Tibial artery (tissue), 4 donors: ENCODE measurements around the gene SLC43A3.

Experiments used
- DNase-seq, 2 donors: peaks; one replicate each; pipeline ENCODE4 v3.0.0-alpha.2; 2019
- H3K27ac ChIP-seq, 2 donors: fragments of 200-600 bp; sonication (generic) in 1 of 2; 1 replicate in 1 of 2; 2 replicates in 1 of 2; pipeline ENCODE4 v1.5.1; 2018 to 2019; ENCODE audit warnings: mild to moderate bottlenecking in 1 of 2
- H3K27me3 ChIP-seq, 2 donors: fragments of 200-600 bp; sonication (generic) in 1 of 2; one replicate each; pipeline versions ENCODE4 v1.5.1 to v1.6.0; 2016 to 2019
- H3K36me3 ChIP-seq, 3 donors: fragments of 200-600 bp; sonication (generic) in 2 of 3; one replicate each; pipeline ENCODE4 v1.5.1; 2016 to 2019; ENCODE audit warnings: mild to moderate bottlenecking in 2 of 3
- H3K4me1 ChIP-seq, 4 donors: fragments of 200-600 bp; sonication (generic) in 2 of 4; 1 replicate in 3 of 4; 2 replicates in 1 of 4; pipeline ENCODE4 v1.5.1; 2016 to 2019
- H3K4me3 ChIP-seq, 2 donors: fragments of 200-600 bp; sonication (generic) in 1 of 2; 1 replicate in 1 of 2; 2 replicates in 1 of 2; pipeline ENCODE4 v1.5.1; 2018 to 2019; ENCODE audit warnings: mild to moderate bottlenecking in 2 of 2
- H3K9me3 ChIP-seq, 3 donors: fragments of 200-600 bp; sonication (generic) in 1 of 3; one replicate each; pipeline ENCODE4 v1.5.1; 2016 to 2019
- CTCF ChIP-seq, 2 experiments: fragments of 200-600 bp in 1 of 2; fragments of 450-650 bp in 1 of 2; IDR thresholded peaks; one replicate each; pipeline ENCODE4 v1.5.1; 2017 to 2019; ENCODE audit warnings: antibody characterized with exemption in 2 of 2, mild to moderate bottlenecking in 1 of 2, moderate library complexity in 1 of 2
- intact Hi-C: fragments of 100-400 bp; cut with DNase I; formaldehyde crosslinking; loops from one replicate; pipeline ENCODE4 v1.15.0; 2023; ENCODE audit warnings: low total_unique reads

Gene SLC43A3

GRCh38 chr11:57379732-57380131, 47.2 kb downstream of the SLC43A3 start:
- Histone ChIP-seq H3K4me1 (no peaks in the 10 kb centered on the region), H3K4me3 (no peak overlapping the region), H3K27me3 (peaks cover 0 to 29% of the 10 kb centered on the region in 2 donors), H3K9me3 (no peaks in the 10 kb centered on the region), H3K27ac (no peak overlapping the region), H3K36me3 (no peaks in the 10 kb centered on the region)
- DNase-seq = no peak
- intact Hi-C loops = no loop called here
- no peak for TF ChIP-seq CTCF (IDR thresholded peaks at IDR 0.05)

DNA sequence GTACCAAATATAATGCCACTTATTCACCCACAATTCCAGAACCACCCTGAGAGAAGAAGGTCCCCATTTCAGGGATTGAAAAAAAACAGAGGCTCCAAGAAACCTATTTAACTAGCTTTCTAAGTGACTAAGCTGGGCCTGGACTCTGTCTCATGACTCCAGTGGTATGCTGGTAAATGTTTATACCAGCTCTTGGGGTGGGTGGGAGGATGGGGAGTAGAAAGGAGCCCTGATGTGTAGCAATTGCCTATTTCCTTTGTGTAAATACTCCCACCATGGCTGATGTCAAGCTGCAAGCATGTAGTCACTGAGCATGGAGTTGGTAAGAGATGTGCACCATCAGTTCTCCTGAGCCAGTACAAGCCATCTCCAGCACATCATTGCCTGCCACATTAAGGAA, 48.7 kb downstream of the SLC43A3 start:
- no peak for DNase-seq
- no peak overlapping the region for H3K27ac ChIP-seq
- no peaks in the 10 kb centered on the region for H3K4me1 ChIP-seq
- intact Hi-C loops = no loop called here
- peaks cover 0 to 29% of the 10 kb centered on the region in 2 donors for H3K27me3 ChIP-seq
- no peaks in the 10 kb centered on the region for H3K9me3 ChIP-seq
- no peak overlapping the region for H3K4me3 ChIP-seq
- TF ChIP-seq CTCF (IDR thresholded peaks at IDR 0.05) = no peak
- H3K36me3 ChIP-seq = no peaks in the 10 kb centered on the region

DNA sequence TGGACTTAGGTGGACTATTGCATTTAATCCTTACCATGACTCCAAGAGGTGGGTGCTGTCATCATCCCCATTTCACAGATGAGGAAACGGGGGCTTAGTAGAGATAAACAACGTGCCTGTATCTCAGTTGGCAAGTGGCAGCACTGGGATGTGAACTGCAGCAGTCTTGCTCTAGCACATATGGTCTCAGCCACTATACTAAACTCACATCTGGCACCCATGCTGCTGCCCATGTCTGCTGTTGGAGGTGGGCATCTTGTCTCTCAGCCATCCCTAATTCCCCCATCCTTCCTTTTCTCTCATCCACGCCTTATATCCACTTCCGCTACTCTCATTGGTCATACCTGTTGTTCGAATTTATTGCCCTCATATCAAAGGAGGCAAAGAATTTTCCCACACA, 49.8 kb downstream of the SLC43A3 start:
- no peak overlapping the region for H3K4me3 ChIP-seq
- no peaks in the 10 kb centered on the region for H3K9me3 ChIP-seq
- no peaks in the 10 kb centered on the region for H3K4me1 ChIP-seq
- peaks cover 0 to 25% of the 10 kb centered on the region in 2 donors for H3K27me3 ChIP-seq
- intact Hi-C loops = no loop called here
- TF ChIP-seq CTCF (IDR thresholded peaks at IDR 0.05) = no peak
- DNase-seq = no peak
- H3K36me3 ChIP-seq = no peaks in the 10 kb centered on the region
- H3K27ac ChIP-seq = no peak overlapping the region

GRCh38 chr11:57376095-57377090, 50.5 kb downstream of the SLC43A3 start:
- Histone ChIP-seq H3K4me1 (no peaks in the 10 kb centered on the region), H3K9me3 (no peaks in the 10 kb centered on the region), H3K36me3 (no peaks in the 10 kb centered on the region), H3K27ac (no peak overlapping the region), H3K4me3 (no peak overlapping the region), H3K27me3 (peaks cover 0 to 25% of the 10 kb centered on the region in 2 donors)
- intact Hi-C loops = no loop called here
- TF ChIP-seq CTCF (IDR thresholded peaks at IDR 0.05) = no peak
- DNase-seq = no peak

- Histone ChIP-seq H3K4me3 (no peak overlapping the region), H3K9me3 (no peaks in the 10 kb centered on the region), H3K36me3 (no peaks in the 10 kb centered on the region), H3K27me3 (peaks cover 0 to 25% of the 10 kb centered on the region in 2 donors), H3K27ac (no peak overlapping the region), H3K4me1 (no peaks in the 10 kb centered on the region)
- intact Hi-C loops = no loop called here
- no peak for TF ChIP-seq CTCF (IDR thresholded peaks at IDR 0.05)
- no peak for DNase-seq
These were observed 51.4 kb downstream of the SLC43A3 start for GRCh38 chr11:57375490-57375889.
